DMS153 treated with DMSO at 0.1 percent for 48 hours (cell line): ENCODE data around the gene KLHL29.

Experiments
- DNase-seq: peaks from one replicate; lab custom pipeline; 2025; ENCODE audit not compliant: unreplicated experiment; lab: John Stamatoyannopoulos, UW

Gene KLHL29

DNA sequence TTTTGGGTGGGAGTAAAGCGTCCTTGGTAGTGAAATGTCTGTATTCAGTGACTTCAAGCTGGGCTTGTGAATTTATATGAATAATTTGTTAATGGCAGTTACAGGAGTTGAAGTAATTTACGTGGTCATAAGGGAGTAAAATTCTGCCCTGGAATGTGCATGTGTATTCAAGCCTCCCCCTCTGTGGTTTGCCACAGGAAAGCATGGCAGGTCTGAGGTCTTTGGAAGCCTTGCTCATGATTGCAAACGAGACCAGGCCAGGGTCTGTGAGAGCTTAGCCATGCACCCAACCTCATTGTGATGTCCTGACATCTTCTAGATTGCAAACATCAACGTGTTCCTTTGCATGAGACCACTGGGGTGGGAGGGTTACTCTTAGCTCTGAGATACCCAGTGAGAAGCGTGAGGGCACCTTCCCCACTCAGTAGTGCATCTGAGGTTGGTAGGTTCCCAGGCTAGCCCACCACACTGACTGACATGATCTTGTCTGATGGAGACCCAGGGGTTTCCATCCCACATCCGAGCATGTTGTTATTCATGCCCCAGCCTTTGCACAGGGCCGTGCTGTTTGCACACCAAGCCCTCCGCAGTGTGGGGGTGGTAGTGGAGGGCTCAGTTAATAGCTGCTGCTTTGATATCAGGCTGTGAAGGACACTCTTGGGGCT lies 216.5 kb downstream of the KLHL29 start:
- no peak for DNase-seq

DNA sequence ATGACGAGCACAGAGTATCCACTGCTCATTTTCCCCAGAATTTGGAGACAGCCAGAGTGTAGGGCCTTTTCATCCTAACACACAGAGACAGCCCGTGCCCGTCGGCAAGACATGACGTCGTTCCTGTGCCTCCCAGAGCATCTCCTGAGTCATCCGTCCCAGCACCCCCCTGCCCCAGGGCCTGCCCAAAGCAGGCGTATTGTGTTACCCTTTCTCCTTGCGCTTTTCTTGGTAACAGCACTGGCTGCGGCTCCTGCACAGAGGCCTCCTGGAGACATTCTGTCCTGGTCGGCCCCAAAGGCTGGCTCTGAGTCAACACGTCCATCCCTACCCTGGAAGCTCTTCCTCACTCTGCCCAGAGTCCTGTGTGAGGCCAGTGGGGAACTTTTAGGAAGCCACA lies 217.1 kb downstream of the KLHL29 start:
- no peak for DNase-seq

DNA sequence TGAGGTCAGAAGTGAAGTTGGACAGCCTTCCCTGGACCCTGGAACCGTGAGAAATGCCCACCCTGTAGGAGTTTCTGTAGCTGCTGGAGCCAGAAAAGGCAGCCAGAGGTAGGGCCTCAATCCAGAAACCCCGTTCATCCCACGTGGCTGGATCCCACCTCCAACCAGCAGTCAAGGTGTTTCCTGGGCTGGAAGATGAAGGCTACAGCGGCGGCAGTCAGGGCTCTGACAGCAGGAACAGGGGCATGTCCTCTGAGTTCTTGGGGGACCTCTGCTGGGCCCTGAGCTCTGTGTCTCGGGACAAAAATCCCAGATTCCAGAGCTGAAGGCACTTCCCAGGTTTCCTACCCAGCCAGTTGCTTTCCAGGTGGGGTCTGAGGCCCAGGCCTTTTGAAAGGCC lies 218.2 kb downstream of the KLHL29 start:
- DNase-seq: no peak

DNA sequence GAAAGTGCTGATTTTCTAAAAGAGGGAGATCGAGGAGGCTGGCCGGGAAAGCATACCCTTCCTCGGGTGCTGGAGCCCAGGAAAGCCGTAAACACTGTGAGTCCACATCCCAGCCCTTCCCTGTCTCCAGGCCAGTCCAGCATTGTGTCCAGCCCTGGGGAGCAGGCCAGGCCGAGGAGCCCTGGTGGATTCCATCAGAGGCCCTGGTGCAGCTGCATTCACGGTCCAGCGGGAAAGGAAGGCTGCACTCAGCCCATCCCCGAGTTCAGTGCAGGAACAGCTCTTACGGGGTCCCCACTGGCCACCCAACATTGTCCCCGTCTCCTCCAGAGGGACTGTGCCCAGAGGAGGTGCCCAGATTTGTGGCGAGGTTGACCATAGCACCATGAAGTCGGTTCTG lies 218.6 kb downstream of the KLHL29 start:
- DNase-seq: no peak

DNA sequence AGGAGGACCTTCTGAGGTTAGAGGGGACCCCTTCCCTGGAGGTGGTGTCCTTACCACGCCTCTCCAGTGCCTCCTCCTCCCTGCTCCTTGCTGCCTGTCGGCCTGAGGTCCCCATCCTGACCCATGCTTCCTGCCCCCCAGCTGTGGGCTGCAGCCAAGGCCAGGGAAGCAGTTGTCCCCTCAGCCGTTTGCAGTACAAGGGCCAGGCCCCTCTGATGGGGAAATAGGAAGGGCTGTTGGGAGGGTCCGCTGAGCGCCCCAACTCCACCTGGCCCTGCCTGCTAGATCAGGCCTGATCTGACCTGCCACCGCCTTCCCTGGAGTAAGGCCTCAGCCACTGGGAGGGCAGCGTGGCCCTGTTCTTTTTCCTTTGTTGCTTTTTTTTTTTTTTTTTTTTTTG lies 219.8 kb downstream of the KLHL29 start:
- no peak for DNase-seq

DNA sequence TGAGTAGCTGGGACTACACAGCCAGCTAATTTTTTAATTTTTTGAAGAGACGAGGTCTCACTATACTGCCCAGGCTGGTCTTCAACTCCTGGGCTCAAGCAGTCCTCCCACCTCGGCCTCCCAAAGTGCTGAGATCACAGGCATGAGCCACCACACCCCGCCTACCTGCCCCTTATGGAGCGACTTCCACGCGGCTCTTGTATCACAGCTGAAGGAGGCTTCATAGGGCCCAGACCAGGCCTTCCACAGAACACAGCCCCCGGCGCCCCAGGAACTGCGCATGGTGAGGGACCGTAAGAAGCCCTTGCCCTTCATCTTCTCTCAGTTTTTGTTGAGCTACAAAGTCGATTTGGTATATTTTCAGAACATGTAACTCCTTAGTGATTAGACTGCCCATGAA lies 220.3 kb downstream of the KLHL29 start:
- DNase-seq: no peak

DNA sequence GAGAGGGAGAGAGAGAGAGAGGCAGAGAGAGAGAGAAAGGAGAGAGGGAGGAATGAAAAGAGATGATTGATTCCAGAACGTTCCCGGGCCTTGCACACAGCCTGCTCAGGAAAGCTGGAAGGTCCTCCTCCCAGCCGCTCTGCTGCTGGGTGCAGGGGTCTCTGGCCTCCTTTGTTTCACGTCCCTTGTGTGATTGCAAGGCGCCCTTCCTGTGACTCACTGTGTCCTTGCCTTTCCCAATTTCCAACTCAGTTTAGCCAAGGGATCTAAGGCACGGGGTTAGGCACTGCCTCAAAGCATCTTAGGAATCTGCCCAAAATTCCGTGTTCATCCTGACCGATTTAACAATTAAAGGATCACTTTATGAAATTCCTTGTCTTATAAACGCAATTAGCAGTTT lies 221.2 kb downstream of the KLHL29 start:
- no peak for DNase-seq

DNA sequence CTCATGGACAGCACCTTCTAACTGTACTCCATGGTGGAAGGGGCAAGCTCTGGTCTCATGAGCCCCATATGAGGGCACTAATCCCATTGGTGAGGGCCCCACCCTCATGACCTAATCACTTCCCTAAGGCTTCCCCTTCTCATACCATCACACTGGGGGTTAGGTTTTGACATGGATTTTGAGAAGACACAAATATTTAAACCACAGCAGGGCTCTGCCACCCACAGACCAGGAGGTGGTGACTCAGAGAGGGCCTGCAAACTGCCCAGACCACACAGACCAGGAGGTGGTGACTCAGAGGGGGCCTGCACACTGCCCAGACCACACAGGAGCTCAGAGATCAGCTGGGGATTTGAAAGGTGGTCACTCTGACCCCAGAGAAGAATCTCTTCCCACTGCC lies 222.0 kb downstream of the KLHL29 start:
- DNase-seq: no peak

DNA sequence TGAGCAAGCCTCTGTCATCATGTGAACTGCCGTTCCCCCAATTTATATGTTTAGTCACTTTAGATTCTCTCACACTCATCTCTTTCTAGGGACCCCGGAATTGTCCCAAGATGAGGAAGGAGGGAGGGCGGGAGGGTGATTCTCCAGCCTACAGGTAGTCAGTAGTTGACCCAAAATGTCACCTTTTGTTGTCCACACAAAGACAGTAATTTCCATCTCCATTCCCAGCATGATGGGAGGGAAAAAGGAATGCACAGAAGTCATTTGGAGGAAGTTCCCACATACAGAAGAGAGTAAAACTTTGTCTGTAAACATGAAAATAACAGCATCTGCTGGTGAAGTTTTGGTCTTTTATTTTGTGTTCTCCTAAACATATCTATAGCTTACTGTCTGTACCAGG lies 222.9 kb downstream of the KLHL29 start:
- DNase-seq: no peak

DNA sequence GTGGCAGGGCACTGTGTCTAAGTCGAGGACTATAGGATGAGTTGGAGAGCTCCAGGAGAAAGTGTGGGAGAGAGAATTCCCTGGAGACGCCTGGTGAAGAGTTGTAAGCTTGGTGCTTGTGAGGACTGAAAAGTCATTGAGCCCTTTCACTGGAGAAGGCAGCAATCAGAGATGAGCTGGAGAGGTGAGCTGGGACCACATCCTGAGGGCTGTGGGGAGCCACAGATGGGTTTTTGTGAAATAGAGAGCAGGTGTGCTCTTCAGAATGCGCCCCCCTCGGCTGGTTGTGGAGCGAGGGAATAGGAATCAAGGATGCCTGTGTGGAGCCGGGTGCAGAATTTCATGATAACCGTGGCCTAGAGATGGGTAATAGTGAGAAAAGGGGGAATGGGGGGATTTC lies 224.3 kb downstream of the KLHL29 start:
- DNase-seq: no peak

DNA sequence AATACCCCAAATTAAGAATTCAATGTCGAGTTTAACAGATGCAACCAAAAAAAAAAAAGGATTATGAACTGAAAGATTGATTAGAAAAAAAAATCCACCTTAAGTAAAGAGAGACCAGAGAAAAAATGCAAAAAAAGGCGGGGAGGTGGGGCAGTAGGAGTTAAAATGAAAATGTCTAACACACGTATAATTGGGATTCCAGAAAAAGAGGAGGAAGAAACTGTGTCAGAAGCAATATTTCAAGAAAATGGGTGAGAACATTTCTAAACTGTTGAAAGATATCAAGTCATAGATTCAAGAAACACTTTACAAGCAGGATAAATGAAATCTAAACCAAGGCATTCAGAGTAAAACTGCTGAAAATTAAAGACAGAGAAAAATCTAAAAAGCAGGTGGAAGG lies 226.9 kb downstream of the KLHL29 start:
- DNase-seq: no peak

DNA sequence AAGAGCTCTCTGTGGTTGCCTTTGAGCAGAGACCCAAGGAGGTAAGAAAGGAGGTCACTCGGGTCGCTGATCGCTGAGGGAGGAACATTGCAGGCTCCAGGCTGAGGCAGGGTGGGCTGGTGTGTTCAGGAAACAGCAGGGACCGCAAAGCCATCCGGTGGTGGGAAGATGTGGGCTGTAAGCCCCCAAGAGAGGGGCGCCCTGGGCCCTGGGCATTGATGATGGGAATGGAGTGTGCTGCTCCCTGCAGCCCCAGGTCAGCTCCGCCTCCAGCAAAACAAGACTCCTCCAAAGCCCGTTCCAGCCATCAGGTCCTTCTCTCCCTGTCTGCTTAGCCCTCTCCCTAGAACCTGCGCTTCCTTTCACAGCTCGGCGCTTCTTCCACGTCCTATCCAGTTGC lies 229.7 kb downstream of the KLHL29 start:
- no peak for DNase-seq

DNA sequence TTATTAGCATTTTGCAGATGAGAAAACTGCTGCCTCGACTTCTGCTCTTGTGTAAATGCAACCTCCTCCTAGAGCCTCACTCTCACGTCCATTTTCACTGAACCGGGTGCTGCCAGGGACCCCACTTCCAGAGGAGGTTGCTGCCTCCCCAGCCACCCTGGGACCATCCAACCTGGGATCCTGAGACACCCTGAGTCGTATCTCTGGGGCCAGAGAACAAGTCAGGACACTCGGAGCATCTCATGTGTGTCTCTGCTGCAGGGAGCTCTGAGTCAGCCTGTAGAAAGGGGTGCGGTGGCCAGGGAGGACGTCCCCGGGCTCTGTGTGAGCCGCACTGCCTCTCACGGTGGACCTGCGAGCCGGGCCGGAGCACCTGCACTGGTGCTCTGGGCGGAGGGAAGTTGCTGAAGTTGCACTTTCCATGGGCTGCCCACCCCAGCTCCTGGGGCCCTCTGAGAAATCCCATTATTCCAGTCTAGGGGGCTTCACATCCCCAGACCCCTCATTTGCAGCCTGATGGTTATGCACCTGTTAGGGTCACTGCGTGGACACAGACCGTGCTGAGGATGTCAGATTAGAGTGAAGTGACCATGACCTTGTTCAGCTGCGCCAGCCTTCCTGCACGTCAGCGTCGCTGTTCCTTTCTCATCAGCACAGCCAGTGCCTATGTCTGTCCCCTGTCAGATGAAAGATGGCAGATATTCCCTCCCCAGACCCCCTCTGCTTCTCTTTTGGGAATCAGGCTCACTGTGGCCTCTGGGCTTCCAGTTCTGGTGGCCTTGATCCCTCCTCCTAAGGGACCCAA lies 230.4 kb downstream of the KLHL29 start:
- no peak for DNase-seq

DNA sequence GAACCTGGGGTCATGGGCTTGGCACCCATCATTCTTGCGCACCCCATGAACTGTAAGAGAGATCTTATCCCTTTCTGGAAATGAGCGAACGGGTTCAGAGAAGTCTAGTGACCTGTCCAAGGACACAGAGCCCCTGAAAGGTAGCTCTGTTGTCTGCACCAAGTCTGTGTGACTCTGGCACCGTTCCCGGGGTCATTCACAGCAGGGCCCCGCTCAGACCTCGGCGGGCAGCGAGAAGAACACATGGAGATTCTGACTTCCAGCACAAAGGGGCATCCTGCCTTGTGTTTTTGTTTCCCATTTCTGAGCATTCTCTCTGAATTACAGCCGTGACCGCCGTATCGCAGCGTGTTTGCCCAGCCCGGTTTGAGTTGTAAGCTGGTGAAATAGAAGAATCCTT lies 231.7 kb downstream of the KLHL29 start:
- DNase-seq: no peak

DNA sequence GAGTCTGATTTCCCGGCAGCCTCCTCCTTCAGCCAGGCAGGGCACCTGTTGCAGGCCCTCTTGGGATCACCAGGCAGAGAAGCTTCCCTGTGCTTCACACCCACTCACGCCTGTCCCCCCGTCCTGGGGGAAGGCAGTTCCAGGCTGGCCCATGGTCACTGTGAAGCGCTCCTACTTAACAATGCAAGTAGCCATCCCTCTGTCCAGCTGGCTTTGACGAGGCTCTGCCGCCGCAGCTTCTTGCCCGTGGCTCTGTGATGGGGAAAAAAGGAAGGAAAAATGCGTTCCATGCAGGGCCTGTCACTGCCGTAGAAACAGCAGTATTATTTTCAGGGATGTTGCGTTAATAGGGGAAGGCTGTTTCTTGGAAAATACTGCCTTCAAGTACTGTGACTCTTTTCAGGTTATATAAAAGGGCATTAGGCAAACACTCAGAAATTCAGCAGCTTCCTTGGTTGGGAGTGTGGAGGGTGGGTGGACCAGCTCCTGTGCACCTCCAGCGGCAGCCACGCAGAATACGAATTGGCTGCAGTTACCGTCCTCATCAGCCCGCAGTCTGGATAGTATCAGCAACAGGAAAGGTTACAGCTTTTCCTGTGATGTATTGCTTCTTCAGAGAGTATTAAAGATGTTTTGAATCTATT lies 232.3 kb downstream of the KLHL29 start:
- DNase-seq: peak; percentile 77

DNA sequence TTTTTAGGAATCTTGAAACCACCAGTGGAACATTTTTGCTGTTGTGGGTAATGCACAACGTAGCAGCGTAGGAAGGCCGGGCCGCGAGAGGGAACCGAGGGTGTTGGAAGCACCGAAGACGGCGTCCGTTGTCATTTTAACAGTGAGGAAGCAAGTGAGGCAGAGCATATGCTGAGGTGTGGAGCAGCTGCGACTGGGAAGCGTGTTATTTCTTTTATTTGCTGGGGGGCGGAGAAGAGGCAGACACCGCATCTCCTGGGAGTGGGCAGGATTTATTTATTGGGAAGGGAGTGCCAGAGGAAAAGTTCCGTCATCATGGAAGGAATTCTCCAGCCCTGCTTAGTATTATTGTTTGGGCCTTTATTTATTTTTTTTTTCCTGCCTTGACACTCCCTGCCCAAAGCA lies 232.8 kb downstream of the KLHL29 start:
- peak; percentile 52 for DNase-seq

DNA sequence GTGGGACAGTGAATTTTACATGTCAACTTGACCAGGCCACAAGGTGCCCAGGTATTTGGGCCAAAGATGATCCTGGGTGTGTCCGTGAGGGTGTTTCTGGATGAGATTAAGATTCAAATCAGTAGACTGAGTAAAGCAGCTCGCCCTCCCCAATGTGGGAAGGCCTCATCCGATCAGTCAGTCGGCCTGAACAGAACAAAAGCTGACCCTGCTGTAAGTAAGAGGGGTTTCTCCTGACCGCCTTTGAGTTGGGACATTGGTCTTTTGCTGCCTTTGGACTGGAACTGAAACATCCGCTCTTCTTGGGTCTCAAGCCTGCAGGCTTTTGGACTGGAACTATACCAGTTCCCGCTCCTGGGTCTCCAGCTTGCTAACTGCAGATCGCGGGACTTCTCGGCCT lies 233.3 kb downstream of the KLHL29 start:
- DNase-seq: no peak

DNA sequence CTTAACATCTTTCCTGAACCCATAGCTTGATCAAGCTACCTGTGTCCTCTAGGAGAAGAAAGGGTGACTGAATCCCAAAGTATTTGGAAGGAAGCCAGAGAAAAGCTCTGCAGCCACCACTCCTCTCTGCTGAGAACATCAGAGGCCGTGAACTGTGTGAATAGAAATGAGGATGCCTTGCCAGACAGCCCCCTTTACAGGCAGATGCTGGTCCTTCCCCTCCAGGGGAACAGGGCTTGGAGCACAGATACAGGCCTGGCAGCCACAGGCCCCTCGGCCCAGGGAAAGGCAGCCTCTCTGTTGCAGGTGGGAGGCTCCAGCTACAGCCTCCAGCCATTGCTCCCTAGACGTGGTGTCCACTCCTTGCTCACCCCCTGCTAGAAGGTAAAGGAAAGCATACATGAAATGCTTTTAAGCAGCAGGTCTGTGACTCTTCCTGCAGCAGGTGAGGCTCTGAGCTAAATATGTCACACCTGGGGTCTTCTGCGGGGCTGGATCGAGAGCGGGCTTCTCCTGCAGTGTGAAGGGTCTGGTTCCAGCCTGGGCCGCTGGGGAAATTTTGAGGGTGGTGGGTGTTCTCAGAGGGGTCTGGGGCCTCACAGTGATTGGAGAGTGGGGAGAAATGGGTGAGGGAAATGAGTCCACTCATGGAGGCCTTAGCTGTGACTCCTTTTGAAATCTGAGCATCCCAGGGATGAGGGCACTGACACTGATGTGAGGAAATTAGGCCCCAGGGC lies 234.0 kb downstream of the KLHL29 start:
- no peak for DNase-seq

DNA sequence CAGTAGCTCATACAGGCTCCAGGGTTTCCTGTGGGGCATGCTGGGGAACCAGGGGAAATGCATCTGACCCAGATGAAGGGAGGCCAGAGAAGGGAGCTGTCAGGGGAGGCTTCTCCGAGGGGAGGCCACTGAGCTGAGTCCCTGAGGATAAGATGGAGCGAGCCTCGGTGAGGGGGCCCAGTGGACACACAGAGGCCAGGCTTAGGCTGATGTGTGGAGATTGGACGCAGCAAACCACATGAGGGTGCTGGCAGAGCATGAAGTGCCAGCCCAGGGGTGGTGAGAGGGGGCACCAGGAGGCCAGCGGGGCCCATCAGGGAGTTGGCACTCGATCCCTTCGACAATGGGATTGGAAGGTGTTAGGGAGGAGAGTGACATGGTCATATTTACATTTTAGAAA lies 235.0 kb downstream of the KLHL29 start:
- no peak for DNase-seq

DNA sequence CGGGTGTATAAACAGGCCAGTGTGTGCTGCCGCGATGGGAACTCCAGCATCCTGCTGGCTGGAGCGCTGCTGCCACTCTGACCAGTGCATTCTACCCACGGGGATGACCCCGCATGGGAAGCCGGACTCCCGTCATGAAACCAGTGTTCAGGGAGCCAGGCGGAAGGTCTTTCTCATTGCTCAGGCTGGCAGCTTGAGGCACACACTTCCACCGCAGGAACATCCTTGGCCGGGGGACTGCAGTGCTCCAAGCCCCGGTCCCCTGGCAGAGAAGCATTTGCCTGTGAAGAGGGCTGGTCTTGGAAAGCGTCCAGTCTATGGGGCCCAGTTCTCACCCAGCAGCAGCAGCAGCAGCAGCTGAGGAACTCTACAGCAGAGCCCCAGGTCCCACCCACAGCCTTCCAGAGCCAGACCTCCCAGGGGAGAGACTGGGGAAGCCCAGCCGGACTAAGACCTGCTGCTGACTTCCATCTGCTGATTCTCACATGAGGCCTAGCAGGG lies 235.9 kb downstream of the KLHL29 start:
- DNase-seq: no peak

DNA sequence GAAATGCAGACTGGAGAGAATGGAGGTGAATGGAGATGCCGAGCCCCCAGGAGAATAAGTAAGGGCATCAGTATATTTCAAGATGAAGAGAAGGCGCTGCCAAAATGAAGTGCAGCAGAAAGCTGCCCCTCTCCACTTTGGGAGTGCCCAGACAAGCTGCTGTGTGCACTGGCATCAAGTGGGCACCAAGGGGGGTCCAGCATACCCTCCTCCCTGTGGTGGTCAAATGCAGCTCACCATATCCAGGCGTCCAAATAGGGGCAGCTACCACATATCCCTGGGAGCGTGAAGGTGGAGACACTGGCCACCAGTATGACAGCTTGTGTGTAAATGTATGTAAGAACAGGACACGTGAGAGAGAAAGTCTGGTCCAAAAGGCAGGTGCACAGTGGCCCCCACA lies 236.6 kb downstream of the KLHL29 start:
- DNase-seq: no peak
